Esophagus squamous epithelium (tissue), 5 donors: Measurements from ENCODE around the gene CACNB2. TPM values are rescaled to one million over a fixed set of nuclear protein-coding genes. Genes with fewer than 3 reads are reported as not detected.
"Not testable (repeated sequence)": the region's sequence is repeated elsewhere in the genome, so short reads cannot be mapped to it uniquely, and the experiment has no call there.

Source experiments
- DNase-seq: peaks from one replicate; lab custom pipeline; 2025; lab: John Stamatoyannopoulos, UW
- H3K27ac ChIP-seq, 4 donors: fragments of 200-600 bp; sonication (generic); one replicate each; pipeline ENCODE4 v1.5.1; 2016 to 2019; ENCODE audit warnings: mild to moderate bottlenecking in 1 of 4
- H3K27me3 ChIP-seq, 4 donors: fragments of 200-600 bp; sonication (generic); 1 replicate in 3 of 4; 2 replicates in 1 of 4; pipeline versions ENCODE4 v1.5.1 to v1.6.0; 2017 to 2021; ENCODE audit warnings: antibody characterized with exemption in 1 of 4
- H3K36me3 ChIP-seq, 3 donors: fragments of 200-600 bp; sonication (generic); one replicate each; pipeline ENCODE4 v1.5.1; 2016 to 2019
- H3K4me1 ChIP-seq, 3 donors: fragments of 200-600 bp; sonication (generic); one replicate each; pipeline ENCODE4 v1.5.1; 2017 to 2019
- H3K4me3 ChIP-seq, 4 donors: fragments of 200-600 bp; sonication (generic); 1 replicate in 3 of 4; 2 replicates in 1 of 4; pipeline ENCODE4 v1.5.1; 2016 to 2019; ENCODE audit warnings: mild to moderate bottlenecking in 2 of 4, moderate library complexity in 1 of 4
- H3K9me3 ChIP-seq, 3 donors: fragments of 200-600 bp; sonication (generic); one replicate each; pipeline ENCODE4 v1.5.1; 2016 to 2019
- CTCF ChIP-seq, 6 experiments: fragments of 450-650 bp in 4 of 6; fragments of 200-600 bp in 2 of 6; sonication (generic) in 2 of 6; IDR thresholded peaks; one replicate each; pipeline ENCODE4 v1.5.1; 2016 to 2019; ENCODE audit warnings: antibody characterized with exemption in 6 of 6, mild to moderate bottlenecking in 4 of 6, moderate library complexity in 4 of 6
- POLR2A ChIP-seq, 4 donors: fragments of 450-650 bp; IDR thresholded peaks; one replicate each; pipeline ENCODE4 v1.6.1; 2017; ENCODE audit warnings: antibody characterized with exemption in 4 of 4, mild to moderate bottlenecking in 4 of 4, moderate library complexity in 3 of 4
- WGBS, 2 donors: methylation state at CpG; one replicate each; pipeline ENCODE4 v1.1.5; 2018; 5-methylcytosine and 5-hydroxymethylcytosine counted together
- intact Hi-C: fragments of 100-400 bp; cut with DNase I; formaldehyde crosslinking; loops from one replicate; pipeline ENCODE4 v1.15.0; 2022
- total RNA-seq, 4 donors: library from RNA; depleted of rRNA; stranded (reverse); fragments of >200 nt; gene quantifications; one replicate each; pipeline ENCODE4 v1.1.0, GENCODE V29; 2016
- donor health status: DM: yes; HTN: yes; CAD: no.

The CACNB2 gene
- total RNA-seq, 4 donors from 2014 or later: 0.91 to 37.0 (median 5.7) TPM

DNA sequence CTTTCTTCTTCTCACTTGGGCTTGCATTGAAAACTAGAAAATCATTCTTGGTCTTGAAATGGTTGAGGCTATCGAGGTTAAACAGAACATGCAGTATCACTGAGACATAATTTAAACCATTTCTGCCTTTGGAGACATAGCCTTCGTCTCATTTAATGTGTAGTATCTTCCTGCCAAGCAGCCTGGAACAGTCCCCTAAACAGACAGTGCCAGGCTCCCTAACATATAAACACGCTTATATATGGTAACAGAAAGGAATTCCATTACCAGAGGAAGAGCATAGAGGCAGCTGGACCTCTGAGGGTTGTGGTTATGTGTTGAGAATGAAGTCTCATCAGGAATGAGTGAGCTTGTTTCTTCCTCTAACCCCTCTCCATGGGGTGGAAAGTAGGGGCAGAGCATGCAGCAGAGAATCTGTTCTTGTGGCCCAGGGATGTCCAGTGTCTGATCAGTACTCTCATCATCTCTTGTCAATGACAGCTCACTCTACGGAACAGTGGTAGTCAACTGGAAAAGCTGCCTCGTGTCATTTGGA lies 11.2 kb downstream of the CACNB2 start:
- Histone ChIP-seq H3K27me3 (no peaks in the 10 kb centered on the region), H3K27ac (peak overlapping the region in 1 of 4 donors; percentile 21), H3K4me3 (no peak overlapping the region), H3K4me1 (no peaks in the 10 kb centered on the region), H3K9me3 (no peaks in the 10 kb centered on the region), H3K36me3 (peaks cover 0 to 4% (median 0%) of the 10 kb centered on the region in 3 donors)
- no peak for DNase-seq
- TF ChIP-seq CTCF (IDR thresholded peaks at IDR 0.05) (no peak), POLR2A (IDR thresholded peaks at IDR 0.05) (no peak)
- intact Hi-C loops: no loop called here
- WGBS, 2 donors: 64 to 74% methylated on average over 5 of the region's 5 CpGs

GRCh38 chr10:18153381-18153780 lies 13.2 kb downstream of the CACNB2 start:
- H3K9me3 ChIP-seq, H3K27me3 ChIP-seq, H3K36me3 ChIP-seq, H3K4me1 ChIP-seq, DNase-seq, intact Hi-C loops, H3K27ac ChIP-seq, H3K4me3 ChIP-seq: not testable (repeated sequence)
- 92 to 97% methylated on average over 4 of the region's 4 CpGs for WGBS, 2 donors

GRCh38 chr10:18155321-18155720 lies 15.1 kb downstream of the CACNB2 start:
- DNase-seq: no peak
- H3K36me3 ChIP-seq: peaks cover 0 to 4% (median 0%) of the 10 kb centered on the region in 3 donors
- H3K27me3 ChIP-seq: no peaks in the 10 kb centered on the region
- H3K27ac ChIP-seq: no peak overlapping the region
- H3K4me3 ChIP-seq: no peak overlapping the region
- TF ChIP-seq POLR2A (IDR thresholded peaks at IDR 0.05) (no peak), CTCF (IDR thresholded peaks at IDR 0.05) (no peak)
- H3K9me3 ChIP-seq: no peaks in the 10 kb centered on the region
- intact Hi-C loops: no loop called here
- H3K4me1 ChIP-seq: peaks cover 0 to 9% (median 3%) of the 10 kb centered on the region in 3 donors

DNA sequence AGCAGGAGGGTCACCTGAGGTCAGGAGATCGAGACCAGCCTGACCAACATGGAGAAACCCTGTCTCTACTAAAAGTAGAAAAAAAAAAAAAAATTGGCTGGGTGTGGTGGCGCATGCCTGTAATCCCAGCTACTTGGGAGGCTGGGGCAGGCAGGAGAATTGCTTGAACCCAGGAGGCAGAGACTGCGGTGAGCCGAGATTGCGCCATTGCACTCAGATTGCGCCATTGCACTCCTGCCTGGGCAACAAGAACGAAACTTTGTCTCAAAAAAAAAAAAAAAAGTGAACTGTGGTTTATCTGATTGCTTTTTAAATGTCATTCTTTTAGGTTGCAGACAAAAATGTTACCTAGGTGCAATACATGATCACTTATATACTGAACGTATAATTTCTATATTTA lies 16.6 kb downstream of the CACNB2 start:
- peak overlapping the region in 2 of 4 donors; percentile 14 to 66 for H3K27ac ChIP-seq
- intact Hi-C loops: not testable (repeated sequence)

DNA sequence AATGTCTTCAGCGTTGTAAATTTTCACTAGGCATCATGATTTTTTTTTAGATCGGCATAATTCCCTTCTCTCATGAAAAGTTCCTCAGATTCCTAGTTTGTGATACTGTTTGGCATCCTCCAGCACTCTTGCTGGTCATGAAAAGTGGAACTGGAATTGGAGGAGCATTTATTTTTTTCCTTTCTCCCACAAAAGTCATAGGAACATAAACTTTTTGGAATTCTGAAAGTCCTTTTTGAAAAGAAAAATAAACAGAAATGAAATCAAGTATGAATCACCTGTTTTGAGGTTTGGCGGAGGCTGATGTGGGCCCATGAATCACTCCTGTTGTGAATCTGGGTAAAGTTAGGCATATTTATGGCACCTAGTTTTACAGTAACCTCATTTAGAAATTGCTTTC lies 17.7 kb downstream of the CACNB2 start:
- intact Hi-C loops: no loop called here
- peaks cover 0 to 9% (median 3%) of the 10 kb centered on the region in 3 donors for H3K4me1 ChIP-seq
- H3K4me3 ChIP-seq: no peak overlapping the region
- H3K36me3 ChIP-seq: no peaks in the 10 kb centered on the region
- no peak for TF ChIP-seq POLR2A (IDR thresholded peaks at IDR 0.05)
- no peak for TF ChIP-seq CTCF (IDR thresholded peaks at IDR 0.05)
- no peak for DNase-seq
- H3K27me3 ChIP-seq: no peaks in the 10 kb centered on the region
- WGBS, 2 donors: 48 to 62% methylated on average over 3 of the region's 3 CpGs
- H3K9me3 ChIP-seq: no peaks in the 10 kb centered on the region
- peak overlapping the region; percentile 25 to 66 (median 36) for H3K27ac ChIP-seq

More for the DNA sequence above, 16.6 kb downstream of the CACNB2 start:
- H3K27me3 ChIP-seq, H3K9me3 ChIP-seq, H3K4me1 ChIP-seq, DNase-seq, H3K36me3 ChIP-seq, H3K4me3 ChIP-seq: not testable (repeated sequence)
- WGBS, 2 donors: 72 to 77% methylated on average over 8 of the region's 8 CpGs

- TF ChIP-seq POLR2A (IDR thresholded peaks at IDR 0.05) (no peak), CTCF (IDR thresholded peaks at IDR 0.05) (no peak)
- Histone ChIP-seq H3K9me3 (no peaks in the 10 kb centered on the region), H3K4me1 (peaks cover 0 to 9% (median 4%) of the 10 kb centered on the region in 3 donors), H3K36me3 (no peaks in the 10 kb centered on the region), H3K27me3 (no peaks in the 10 kb centered on the region), H3K27ac (peak overlapping the region in 3 of 4 donors; percentile 57 to 73 (median 71)), H3K4me3 (peak overlapping the region in 1 of 4 donors; percentile 32)
- intact Hi-C loops: no loop called here
- no peak for DNase-seq
- WGBS, 2 donors: 72 to 81% methylated on average over 2 of the region's 2 CpGs
Measured at GRCh38 chr10:18158773-18159265, 18.6 kb downstream of the CACNB2 start.
